Right lobe of liver (tissue), 4 donors: Measurements from ENCODE around the gene VARS2.

ENCODE experiments used
- POLR2A ChIP-seq: fragments of 450-650 bp; IDR thresholded peaks from one replicate; pipeline ENCODE4 v1.6.1; 2017; ENCODE audit warnings: antibody characterized with exemption, mild to moderate bottlenecking
- TF ChIP-seq, protein P1 (sequence below), 4 donors: fragments of 200-600 bp in 3 of 4; fragments of 450-650 bp in 1 of 4; IDR thresholded peaks; one replicate each; pipeline versions ENCODE4 v1.5.1 to v1.8.0; 2016 to 2022; ENCODE audit warnings: antibody characterized with exemption in 4 of 4, mild to moderate bottlenecking in 2 of 4
- donor health status: DM: no; HTN: no; CAD: no.
- donor health status: DM: no; HTN: no; CAD: no.
- donor health status: DM: no; HTN: yes; CAD: no.

GRCh38 chr6:30886897-30887255 lies 27.2 kb upstream of the VARS2 start:
- TF ChIP-seq, protein P1, sequence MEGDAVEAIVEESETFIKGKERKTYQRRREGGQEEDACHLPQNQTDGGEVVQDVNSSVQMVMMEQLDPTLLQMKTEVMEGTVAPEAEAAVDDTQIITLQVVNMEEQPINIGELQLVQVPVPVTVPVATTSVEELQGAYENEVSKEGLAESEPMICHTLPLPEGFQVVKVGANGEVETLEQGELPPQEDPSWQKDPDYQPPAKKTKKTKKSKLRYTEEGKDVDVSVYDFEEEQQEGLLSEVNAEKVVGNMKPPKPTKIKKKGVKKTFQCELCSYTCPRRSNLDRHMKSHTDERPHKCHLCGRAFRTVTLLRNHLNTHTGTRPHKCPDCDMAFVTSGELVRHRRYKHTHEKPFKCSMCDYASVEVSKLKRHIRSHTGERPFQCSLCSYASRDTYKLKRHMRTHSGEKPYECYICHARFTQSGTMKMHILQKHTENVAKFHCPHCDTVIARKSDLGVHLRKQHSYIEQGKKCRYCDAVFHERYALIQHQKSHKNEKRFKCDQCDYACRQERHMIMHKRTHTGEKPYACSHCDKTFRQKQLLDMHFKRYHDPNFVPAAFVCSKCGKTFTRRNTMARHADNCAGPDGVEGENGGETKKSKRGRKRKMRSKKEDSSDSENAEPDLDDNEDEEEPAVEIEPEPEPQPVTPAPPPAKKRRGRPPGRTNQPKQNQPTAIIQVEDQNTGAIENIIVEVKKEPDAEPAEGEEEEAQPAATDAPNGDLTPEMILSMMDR (IDR thresholded peaks at IDR 0.05) = no peak
- no peak for TF ChIP-seq POLR2A
